Right atrium auricular region (tissue), 2 donors: Measurements from ENCODE around the gene RCAN1. TPM values are rescaled to one million over a fixed set of nuclear protein-coding genes. Genes with fewer than 3 reads are reported as not detected.

Experiments
- DNase-seq: peaks from one replicate; pipeline ENCODE4 v3.0.0-alpha.2; 2019; ENCODE audit warnings: low spot score
- H3K27ac ChIP-seq, 2 donors: fragments of 200-600 bp; sonication (generic); 1 replicate in 1 of 2; 2 replicates in 1 of 2; pipeline ENCODE4 v1.5.1; 2016 to 2019
- H3K27me3 ChIP-seq, 2 donors: fragments of 200-600 bp; sonication (generic); one replicate each; pipeline versions ENCODE4 v1.5.1 to v1.6.0; 2017 to 2019
- H3K36me3 ChIP-seq: fragments of 200-600 bp; sonication (generic); one replicate; pipeline ENCODE4 v1.5.1; 2016
- H3K4me1 ChIP-seq, 2 donors: fragments of 200-600 bp; sonication (generic); one replicate each; pipeline versions ENCODE4 v1.5.1 to v1.6.0; 2017 to 2019
- H3K4me3 ChIP-seq, 2 donors: fragments of 200-600 bp; sonication (generic); 1 replicate in 1 of 2; 2 replicates in 1 of 2; pipeline ENCODE4 v1.5.1; 2017 to 2019; ENCODE audit warnings: mild to moderate bottlenecking in 1 of 2, moderate library complexity in 1 of 2
- H3K9me3 ChIP-seq, 2 donors: fragments of 200-600 bp; sonication (generic); one replicate each; pipeline ENCODE4 v1.5.1; 2019
- CTCF ChIP-seq, 2 donors: fragments of 200-600 bp; sonication (generic); IDR thresholded peaks; one replicate each; pipeline ENCODE4 v1.5.1; 2019; ENCODE audit warnings: antibody characterized with exemption in 2 of 2
- total RNA-seq, 2 donors: library from RNA; depleted of rRNA; stranded (reverse); fragments of >200 nt; gene quantifications; one replicate each; pipeline ENCODE4 v1.1.0, GENCODE V29; 2016

Gene RCAN1
- total RNA-seq, 2 donors from 2014 or later: 26.1 to 38.0 TPM

GRCh38 chr21:34546542-34546941 lies 68.4 kb downstream of the RCAN1 start:
- Histone ChIP-seq H3K4me1 (peaks cover 0 to 38% of the 10 kb centered on the region in 2 donors), H3K27me3 (no peaks in the 10 kb centered on the region), H3K27ac (peak overlapping the region in 1 of 2 donors; percentile 46), H3K4me3 (no peak overlapping the region), H3K36me3 (no peaks in the 10 kb centered on the region), H3K9me3 (no peaks in the 10 kb centered on the region)
- TF ChIP-seq CTCF (IDR thresholded peaks at IDR 0.05): no peak
- no peak for DNase-seq

DNA sequence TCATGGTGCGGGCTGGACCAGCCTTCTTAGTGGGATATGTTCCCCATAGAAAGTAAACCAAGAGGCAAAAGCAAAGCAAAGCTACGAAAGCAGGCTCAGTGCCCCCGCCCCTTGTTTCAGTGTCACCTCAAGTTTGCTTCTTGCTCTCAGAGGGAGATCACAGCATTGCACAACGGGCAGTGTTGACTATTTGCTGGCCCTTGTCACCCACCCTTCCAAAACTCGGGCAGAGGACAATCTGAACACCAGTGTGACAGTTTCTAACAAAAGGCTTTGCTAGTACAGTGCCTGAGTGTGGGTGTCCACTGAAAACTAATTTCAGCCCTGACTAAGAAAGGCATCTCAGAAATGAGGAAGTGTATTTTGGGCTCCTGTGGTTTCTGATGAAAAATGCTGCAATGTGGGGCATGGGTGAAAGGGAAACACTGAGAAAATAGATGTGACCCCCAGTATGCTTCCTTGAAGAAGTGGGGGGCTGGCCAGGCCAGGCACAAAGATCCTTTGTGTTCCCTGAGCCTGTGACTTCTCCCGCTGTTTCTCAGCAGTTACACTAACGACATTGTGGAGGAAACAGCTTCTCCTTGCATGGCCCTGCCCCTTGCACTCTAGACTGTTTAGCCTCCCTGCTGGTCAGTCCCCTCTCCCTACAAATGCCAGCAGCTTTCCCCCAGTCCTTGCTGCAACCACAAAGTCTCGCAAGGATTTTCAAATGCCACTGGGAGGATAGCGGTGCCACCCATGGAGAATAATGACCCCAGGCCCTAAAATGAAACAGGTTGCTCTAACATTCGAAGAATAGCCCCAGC lies 69.6 kb downstream of the RCAN1 start:
- TF ChIP-seq CTCF (IDR thresholded peaks at IDR 0.05): no peak
- peak; percentile 67 for DNase-seq
- Histone ChIP-seq H3K4me1 (peaks cover 0 to 38% of the 10 kb centered on the region in 2 donors), H3K27ac (peak overlapping the region; percentile 58 to 81), H3K27me3 (no peaks in the 10 kb centered on the region), H3K4me3 (no peak overlapping the region), H3K9me3 (no peaks in the 10 kb centered on the region), H3K36me3 (no peaks in the 10 kb centered on the region)

DNA sequence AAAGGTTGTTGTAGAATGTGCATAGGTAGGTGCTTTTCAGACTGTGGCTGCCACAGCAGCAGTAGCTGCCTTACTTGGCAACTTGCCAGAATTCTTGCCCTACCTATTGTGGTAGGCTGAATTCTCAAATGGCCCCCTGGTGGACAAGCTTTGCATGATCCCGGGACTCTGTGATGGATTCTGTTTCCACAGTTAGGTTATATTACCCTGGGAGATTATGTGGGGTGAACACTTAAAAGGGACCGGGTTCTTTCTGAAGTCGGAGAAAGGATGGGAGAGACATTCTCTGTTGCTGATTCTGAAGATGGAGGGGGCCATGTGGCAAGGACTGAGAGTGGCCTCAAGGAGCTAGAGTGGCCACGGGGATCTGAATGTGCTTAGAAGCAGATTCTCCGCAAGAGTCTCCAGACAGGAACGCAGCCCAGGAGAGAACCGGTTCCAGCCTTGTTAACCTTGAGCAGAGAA lies 70.8 kb downstream of the RCAN1 start:
- peaks cover 0 to 38% of the 10 kb centered on the region in 2 donors for H3K4me1 ChIP-seq
- H3K9me3 ChIP-seq: no peaks in the 10 kb centered on the region
- no peak overlapping the region for H3K4me3 ChIP-seq
- H3K27ac ChIP-seq: peak overlapping the region; percentile 58 to 81
- no peaks in the 10 kb centered on the region for H3K36me3 ChIP-seq
- peak; percentile 33 to 66 for TF ChIP-seq CTCF (IDR thresholded peaks at IDR 0.05)
- DNase-seq: no peak
- H3K27me3 ChIP-seq: no peaks in the 10 kb centered on the region

DNA sequence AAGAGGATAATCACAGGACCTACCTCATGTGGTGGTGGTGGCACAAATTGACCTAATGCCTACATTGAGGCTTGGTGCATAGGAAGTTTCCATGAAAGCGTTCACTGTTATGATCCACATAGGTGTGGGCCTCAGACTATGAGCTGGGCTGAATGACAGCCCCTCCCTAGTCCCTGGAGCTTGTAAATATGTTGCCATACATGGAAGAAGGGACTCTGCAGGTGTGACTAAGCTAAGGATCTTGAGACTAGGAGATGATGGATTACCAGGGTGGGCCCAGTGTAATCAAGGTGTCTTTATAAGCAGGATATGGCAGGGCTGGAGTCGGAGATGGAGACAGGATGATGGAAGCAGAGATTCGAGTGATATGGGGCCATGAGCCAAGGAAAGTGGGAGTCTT lies 71.9 kb downstream of the RCAN1 start:
- H3K4me3 ChIP-seq: no peak overlapping the region
- no peaks in the 10 kb centered on the region for H3K36me3 ChIP-seq
- H3K4me1 ChIP-seq: peaks cover 0 to 38% of the 10 kb centered on the region in 2 donors
- H3K9me3 ChIP-seq: no peaks in the 10 kb centered on the region
- no peak for TF ChIP-seq CTCF (IDR thresholded peaks at IDR 0.05)
- no peak overlapping the region for H3K27ac ChIP-seq
- DNase-seq: no peak
- H3K27me3 ChIP-seq: no peaks in the 10 kb centered on the region

- Histone ChIP-seq H3K27me3 (no peaks in the 10 kb centered on the region), H3K36me3 (no peaks in the 10 kb centered on the region), H3K4me1 (peaks cover 0 to 36% of the 10 kb centered on the region in 2 donors), H3K27ac (no peak overlapping the region), H3K9me3 (no peaks in the 10 kb centered on the region), H3K4me3 (no peak overlapping the region)
- TF ChIP-seq CTCF (IDR thresholded peaks at IDR 0.05): no peak
- no peak for DNase-seq
Measured at GRCh38 chr21:34540206-34540605, 74.7 kb downstream of the RCAN1 start.
